ENCODE data around the gene DGKZ. TPM values are rescaled to one million over a fixed set of nuclear protein-coding genes. Genes with fewer than 3 reads are reported as not detected.

Gene DGKZ
- total and polyA plus RNA-seq, 2 experiments from 2014 or later: 45.1 to 170 TPM

DNA sequence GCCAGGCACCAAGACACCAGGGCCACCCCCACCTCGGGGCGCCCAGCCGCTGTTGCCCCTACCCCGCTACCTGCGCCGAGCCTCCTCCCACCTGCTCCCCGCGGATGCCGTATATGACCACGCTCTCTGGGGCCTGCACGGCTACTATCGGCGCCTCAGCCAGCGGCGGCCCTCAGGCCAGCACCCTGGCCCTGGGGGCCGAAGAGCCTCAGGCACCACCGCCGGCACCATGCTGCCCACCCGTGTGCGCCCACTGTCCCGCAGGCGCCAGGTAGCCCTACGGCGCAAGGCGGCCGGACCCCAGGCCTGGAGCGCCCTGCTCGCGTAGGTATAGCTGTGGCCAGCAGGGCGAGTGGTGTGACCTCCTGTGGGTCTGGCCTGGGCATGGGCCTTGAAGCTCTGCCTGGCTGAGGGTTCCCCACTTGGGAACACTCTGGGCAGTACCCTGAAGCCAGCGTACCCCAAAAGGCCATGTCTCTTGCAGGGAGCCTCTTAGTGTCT is 19.4 kb downstream of the DGKZ start:
- H3K4me2 ChIP-seq: no peak overlapping the region
- H3K27ac Mint-ChIP-seq: no peak overlapping the region
- H3K4me1 Mint-ChIP-seq: peaks cover 48% of the 10 kb centered on the region
- peaks cover 8% of the 10 kb centered on the region; the same call in 1 of the 2 replicates for H4K20me1 ChIP-seq (replicated peaks; ENCODE audit: insufficient read depth)
- H3K36me3 Mint-ChIP-seq (ENCODE audit: low read depth): peaks cover 31% of the 10 kb centered on the region
- H3K4me3 Mint-ChIP-seq: no peak overlapping the region
- TF ChIP-seq ZNF114 (CRISPR knock-in tag; IDR thresholded peaks at IDR 0.05) (no peak), ZNF331 (CRISPR knock-in tag; IDR thresholded peaks at IDR 0.05; ENCODE audit: low read depth) (no peak), STAT1 (IDR thresholded peaks at IDR 0.05; ENCODE audit: unreplicated experiment) (no peak), EZH2phosphoT487 (IDR thresholded peaks at IDR 0.05; ENCODE audit: unreplicated experiment) (no peak), CREB1 (CRISPR knock-in tag; IDR thresholded peaks at IDR 0.05; ENCODE audit: low read depth) (no peak), NANOG (IDR thresholded peaks at IDR 0.05; ENCODE audit: borderline replicate concordance) (no peak), JUNB (IDR thresholded peaks at IDR 0.05; ENCODE audit: unreplicated experiment) (no peak), ETS1 (IDR thresholded peaks at IDR 0.05) (no peak), REST (IDR thresholded peaks at IDR 0.05; ENCODE audit: unreplicated experiment) (no peak), EZH2 (IDR thresholded peaks at IDR 0.05; ENCODE audit: low read depth, unreplicated experiment) (no peak), POLR2AphosphoS5 (IDR thresholded peaks at IDR 0.05; ENCODE audit: low read depth) (no peak)
- TF ChIP-seq, protein P1, sequence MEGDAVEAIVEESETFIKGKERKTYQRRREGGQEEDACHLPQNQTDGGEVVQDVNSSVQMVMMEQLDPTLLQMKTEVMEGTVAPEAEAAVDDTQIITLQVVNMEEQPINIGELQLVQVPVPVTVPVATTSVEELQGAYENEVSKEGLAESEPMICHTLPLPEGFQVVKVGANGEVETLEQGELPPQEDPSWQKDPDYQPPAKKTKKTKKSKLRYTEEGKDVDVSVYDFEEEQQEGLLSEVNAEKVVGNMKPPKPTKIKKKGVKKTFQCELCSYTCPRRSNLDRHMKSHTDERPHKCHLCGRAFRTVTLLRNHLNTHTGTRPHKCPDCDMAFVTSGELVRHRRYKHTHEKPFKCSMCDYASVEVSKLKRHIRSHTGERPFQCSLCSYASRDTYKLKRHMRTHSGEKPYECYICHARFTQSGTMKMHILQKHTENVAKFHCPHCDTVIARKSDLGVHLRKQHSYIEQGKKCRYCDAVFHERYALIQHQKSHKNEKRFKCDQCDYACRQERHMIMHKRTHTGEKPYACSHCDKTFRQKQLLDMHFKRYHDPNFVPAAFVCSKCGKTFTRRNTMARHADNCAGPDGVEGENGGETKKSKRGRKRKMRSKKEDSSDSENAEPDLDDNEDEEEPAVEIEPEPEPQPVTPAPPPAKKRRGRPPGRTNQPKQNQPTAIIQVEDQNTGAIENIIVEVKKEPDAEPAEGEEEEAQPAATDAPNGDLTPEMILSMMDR (conservative IDR thresholded peaks at IDR 0.05; ENCODE audit: low read depth in 2 of 2): no peak
- ATAC-seq (peak; percentile 21), DNase-seq (ENCODE audit: low spot score) (no peak)
- H3K4me3 ChIP-seq: no peak overlapping the region
- H3K9me3 Mint-ChIP-seq: no peaks in the 10 kb centered on the region
- H3K9me2 ChIP-seq (ENCODE audit: insufficient read depth): no peaks in the 10 kb centered on the region
- H3F3A ChIP-seq (replicated peaks; ENCODE audit: low read depth): peaks cover 22% of the 10 kb centered on the region; the same call in 1 of the 2 replicates
- H3K27me3 Mint-ChIP-seq (ENCODE audit: insufficient read depth, low read depth, poor library complexity): peaks cover 9% of the 10 kb centered on the region
- peaks cover 9% of the 10 kb centered on the region for H3K4me1 ChIP-seq (ENCODE audit: insufficient read depth)
- H3K79me2 ChIP-seq (replicated peaks; ENCODE audit: insufficient read depth): peaks cover 14% of the 10 kb centered on the region
- no peaks in the 10 kb centered on the region; the same call in 1 of the 2 replicates for H3K36me3 ChIP-seq (ENCODE audit: insufficient read depth)
- H3K27me3 ChIP-seq (ENCODE audit: insufficient read depth): no peaks in the 10 kb centered on the region
- no peak overlapping the region for H2AFZ ChIP-seq
- 0 out of 2 replicates have a peak overlapping the region, but pooled peaks have one; percentile 45 for H3K27ac ChIP-seq (ENCODE audit: low read depth)

All from GM23338 (cell line).